ENCODE measurements around the gene KLHL35. TPM values are rescaled to one million over a fixed set of nuclear protein-coding genes. Genes with fewer than 3 reads are reported as not detected.

The KLHL35 gene
- total RNA-seq, 2 donors from 2014 or later, result 4.4 to 4.6 TPM

GRCh38 chr11:75434886-75435570 lies 2.0 kb upstream of the KLHL35 start:
- no peak for DNase-seq
- Histone ChIP-seq H3K4me3 (no peak overlapping the region), H3K27me3 (no peaks in the 10 kb centered on the region), H3K36me3 (replicated peaks in 1 of 2; ENCODE audit: insufficient read depth in 1 of 2, low read depth in 2 of 2) (peaks cover 0 to 3% of the 10 kb centered on the region in 2 donors), H3K9me3 (no peaks in the 10 kb centered on the region), H3K27ac (no peak overlapping the region), H3K4me1 (peaks cover 12% of the 10 kb centered on the region)
- intact Hi-C loops (cut with DNase I), result no loop called here
- TF ChIP-seq CTCF (IDR thresholded peaks at IDR 0.05), result no peak
- TF ChIP-seq POLR2A (IDR thresholded peaks at IDR 0.05), result no peak
- 83 to 92% methylated on average over 8 to 12 of the region's 12 CpGs for WGBS, 2 donors
- no peak for ATAC-seq

GRCh38 chr11:75434051-75434450 lies 1.0 kb upstream of the KLHL35 start:
- intact Hi-C loops (cut with DNase I), result no loop called here
- DNase-seq, result no peak

GRCh38 chr11:75433443-75433842 lies 440 bp upstream of the KLHL35 start:
- DNase-seq (no peak), ATAC-seq (no peak)
- WGBS, 2 donors, result 67 to 79% methylated on average over 6 of the region's 6 CpGs
- Histone ChIP-seq H3K36me3 (replicated peaks in 1 of 2; ENCODE audit: insufficient read depth in 1 of 2, low read depth in 2 of 2) (peaks cover 0 to 3% of the 10 kb centered on the region in 2 donors), H3K9me3 (peaks cover 0 to 4% (median 0%) of the 10 kb centered on the region in 3 donors), H3K4me1 (peaks cover 26% of the 10 kb centered on the region), H3K4me3 (no peak overlapping the region), H3K27me3 (no peaks in the 10 kb centered on the region), H3K27ac (no peak overlapping the region)
- TF ChIP-seq CTCF (IDR thresholded peaks at IDR 0.05) (no peak), POLR2A (IDR thresholded peaks at IDR 0.05) (no peak)
- intact Hi-C loops (cut with DNase I), result no loop called here

More at GRCh38 chr11:75434051-75434450, 1.0 kb upstream of the KLHL35 start:
- peaks cover 22% of the 10 kb centered on the region for H3K4me1 ChIP-seq
- H3K9me3 ChIP-seq, result peaks cover 0 to 4% (median 0%) of the 10 kb centered on the region in 3 donors
- peaks cover 0 to 3% of the 10 kb centered on the region in 2 donors for H3K36me3 ChIP-seq (replicated peaks in 1 of 2; ENCODE audit: insufficient read depth in 1 of 2, low read depth in 2 of 2)
- H3K27me3 ChIP-seq, result no peaks in the 10 kb centered on the region
- 89 to 100% methylated on average over 1 to 4 of the region's 4 CpGs for WGBS, 2 donors
- ATAC-seq, result no peak
- H3K4me3 ChIP-seq, result no peak overlapping the region
- H3K27ac ChIP-seq, result no peak overlapping the region
- TF ChIP-seq POLR2A (IDR thresholded peaks at IDR 0.05) (no peak), CTCF (IDR thresholded peaks at IDR 0.05) (no peak)

- intact Hi-C loops (cut with DNase I), result no loop called here
- ATAC-seq, result no peak
- WGBS, 2 donors, result 55 to 61% methylated on average over 13 to 16 of the region's 16 CpGs
- DNase-seq, result peak in 2 of 4 donors; percentile 19 to 38
- Histone ChIP-seq H3K4me1 (peaks cover 26% of the 10 kb centered on the region), H3K36me3 (replicated peaks in 1 of 2; ENCODE audit: insufficient read depth in 1 of 2, low read depth in 2 of 2) (peaks cover 0 to 2% of the 10 kb centered on the region in 2 donors), H3K27ac (no peak overlapping the region), H3K9me3 (peaks cover 0 to 4% (median 0%) of the 10 kb centered on the region in 3 donors), H3K4me3 (no peak overlapping the region), H3K27me3 (no peaks in the 10 kb centered on the region)
- TF ChIP-seq CTCF (IDR thresholded peaks at IDR 0.05) (no peak), POLR2A (IDR thresholded peaks at IDR 0.05) (no peak)
Observed at GRCh38 chr11:75431533-75432525, 1.2 kb downstream of the KLHL35 start.

All from body of pancreas (tissue), 4 donors.